ENCODE data around the gene BCL2.

BCL2 gene

GRCh38 chr18:63160172-63160995 lies 159.2 kb downstream of the BCL2 start:
- H3K4me3 ChIP-seq (ENCODE audit: low read length) = no peak overlapping the region
- no peak overlapping the region for H3K9ac ChIP-seq (ENCODE audit: low read length)
- peaks cover 9% of the 10 kb centered on the region for H3K4me1 ChIP-seq (ENCODE audit: control insufficient read depth, insufficient read depth, low read length)
- no peak overlapping the region for H3K27ac ChIP-seq (ENCODE audit: low read depth, low read length)
- no peaks in the 10 kb centered on the region for H3K36me3 ChIP-seq (ENCODE audit: control insufficient read depth, insufficient read depth, low read length)
- H3K27me3 ChIP-seq (ENCODE audit: control insufficient read depth, insufficient read depth, low read length) = no peaks in the 10 kb centered on the region

- no peak overlapping the region for H3K27ac ChIP-seq (ENCODE audit: low read depth, low read length)
- no peak overlapping the region for H3K4me3 ChIP-seq (ENCODE audit: low read length)
- H3K36me3 ChIP-seq (ENCODE audit: control insufficient read depth, insufficient read depth, low read length) = no peaks in the 10 kb centered on the region
- no peaks in the 10 kb centered on the region for H3K27me3 ChIP-seq (ENCODE audit: control insufficient read depth, insufficient read depth, low read length)
- H3K4me1 ChIP-seq (ENCODE audit: control insufficient read depth, insufficient read depth, low read length) = peaks cover 9% of the 10 kb centered on the region
- no peak overlapping the region for H3K9ac ChIP-seq (ENCODE audit: low read length)
Observed at GRCh38 chr18:63159590-63159989, 160.0 kb downstream of the BCL2 start.

GRCh38 chr18:63158676-63159291 lies 160.8 kb downstream of the BCL2 start:
- H3K27me3 ChIP-seq (ENCODE audit: control insufficient read depth, insufficient read depth, low read length) = no peaks in the 10 kb centered on the region
- H3K27ac ChIP-seq (ENCODE audit: low read depth, low read length) = no peak overlapping the region
- H3K9ac ChIP-seq (ENCODE audit: low read length) = no peak overlapping the region
- no peaks in the 10 kb centered on the region for H3K36me3 ChIP-seq (ENCODE audit: control insufficient read depth, insufficient read depth, low read length)
- peaks cover 9% of the 10 kb centered on the region for H3K4me1 ChIP-seq (ENCODE audit: control insufficient read depth, insufficient read depth, low read length)
- H3K4me3 ChIP-seq (ENCODE audit: low read length) = no peak overlapping the region

- Histone ChIP-seq H3K4me1 (ENCODE audit: control insufficient read depth, insufficient read depth, low read length) (peaks cover 9% of the 10 kb centered on the region), H3K27ac (ENCODE audit: low read depth, low read length) (no peak overlapping the region), H3K4me3 (ENCODE audit: low read length) (no peak overlapping the region), H3K36me3 (ENCODE audit: control insufficient read depth, insufficient read depth, low read length) (no peaks in the 10 kb centered on the region), H3K27me3 (ENCODE audit: control insufficient read depth, insufficient read depth, low read length) (no peaks in the 10 kb centered on the region), H3K9ac (ENCODE audit: low read length) (no peak overlapping the region)
Observed at GRCh38 chr18:63158012-63158631, 161.4 kb downstream of the BCL2 start.

- Histone ChIP-seq H3K4me3 (ENCODE audit: low read length) (peak overlapping the region; percentile 37), H3K36me3 (ENCODE audit: control insufficient read depth, insufficient read depth, low read length) (no peaks in the 10 kb centered on the region), H3K27ac (ENCODE audit: low read depth, low read length) (no peak overlapping the region), H3K9ac (ENCODE audit: low read length) (no peak overlapping the region), H3K4me1 (ENCODE audit: control insufficient read depth, insufficient read depth, low read length) (peaks cover 9% of the 10 kb centered on the region), H3K27me3 (ENCODE audit: control insufficient read depth, insufficient read depth, low read length) (no peaks in the 10 kb centered on the region)
Observed at GRCh38 chr18:63157293-63158011, 162.1 kb downstream of the BCL2 start.

GRCh38 chr18:63155910-63156773 lies 163.4 kb downstream of the BCL2 start:
- no peak overlapping the region for H3K9ac ChIP-seq (ENCODE audit: low read length)
- H3K27me3 ChIP-seq (ENCODE audit: control insufficient read depth, insufficient read depth, low read length) = no peaks in the 10 kb centered on the region
- H3K4me3 ChIP-seq (ENCODE audit: low read length) = peak overlapping the region; percentile 59
- peaks cover under 1% of the 10 kb centered on the region for H3K4me1 ChIP-seq (ENCODE audit: control insufficient read depth, insufficient read depth, low read length)
- H3K27ac ChIP-seq (ENCODE audit: low read depth, low read length) = no peak overlapping the region
- no peaks in the 10 kb centered on the region for H3K36me3 ChIP-seq (ENCODE audit: control insufficient read depth, insufficient read depth, low read length)

GRCh38 chr18:63155169-63155852 lies 164.3 kb downstream of the BCL2 start:
- Histone ChIP-seq H3K4me3 (ENCODE audit: low read length) (peak overlapping the region; percentile 59), H3K27me3 (ENCODE audit: control insufficient read depth, insufficient read depth, low read length) (no peaks in the 10 kb centered on the region), H3K4me1 (ENCODE audit: control insufficient read depth, insufficient read depth, low read length) (no peaks in the 10 kb centered on the region), H3K9ac (ENCODE audit: low read length) (no peak overlapping the region), H3K27ac (ENCODE audit: low read depth, low read length) (no peak overlapping the region), H3K36me3 (ENCODE audit: control insufficient read depth, insufficient read depth, low read length) (no peaks in the 10 kb centered on the region)

- peak overlapping the region; percentile 59 for H3K4me3 ChIP-seq (ENCODE audit: low read length)
- H3K9ac ChIP-seq (ENCODE audit: low read length) = no peak overlapping the region
- no peaks in the 10 kb centered on the region for H3K4me1 ChIP-seq (ENCODE audit: control insufficient read depth, insufficient read depth, low read length)
- no peaks in the 10 kb centered on the region for H3K36me3 ChIP-seq (ENCODE audit: control insufficient read depth, insufficient read depth, low read length)
- no peak overlapping the region for H3K27ac ChIP-seq (ENCODE audit: low read depth, low read length)
- H3K27me3 ChIP-seq (ENCODE audit: control insufficient read depth, insufficient read depth, low read length) = no peaks in the 10 kb centered on the region
Observed at GRCh38 chr18:63154350-63155152, 165.0 kb downstream of the BCL2 start.

GRCh38 chr18:63152791-63153190 lies 166.8 kb downstream of the BCL2 start:
- Histone ChIP-seq H3K9ac (ENCODE audit: low read length) (no peak overlapping the region), H3K4me3 (ENCODE audit: low read length) (no peak overlapping the region), H3K4me1 (ENCODE audit: control insufficient read depth, insufficient read depth, low read length) (no peaks in the 10 kb centered on the region), H3K36me3 (ENCODE audit: control insufficient read depth, insufficient read depth, low read length) (no peaks in the 10 kb centered on the region), H3K27me3 (ENCODE audit: control insufficient read depth, insufficient read depth, low read length) (no peaks in the 10 kb centered on the region), H3K27ac (ENCODE audit: low read depth, low read length) (no peak overlapping the region)

- Histone ChIP-seq H3K4me1 (ENCODE audit: control insufficient read depth, insufficient read depth, low read length) (no peaks in the 10 kb centered on the region), H3K4me3 (ENCODE audit: low read length) (no peak overlapping the region), H3K27me3 (ENCODE audit: control insufficient read depth, insufficient read depth, low read length) (no peaks in the 10 kb centered on the region), H3K27ac (ENCODE audit: low read depth, low read length) (no peak overlapping the region), H3K9ac (ENCODE audit: low read length) (no peak overlapping the region), H3K36me3 (ENCODE audit: control insufficient read depth, insufficient read depth, low read length) (no peaks in the 10 kb centered on the region)
Observed at GRCh38 chr18:63152096-63152495, 167.5 kb downstream of the BCL2 start.

GRCh38 chr18:63151539-63151938 lies 168.0 kb downstream of the BCL2 start:
- H3K27me3 ChIP-seq (ENCODE audit: control insufficient read depth, insufficient read depth, low read length) = no peaks in the 10 kb centered on the region
- H3K27ac ChIP-seq (ENCODE audit: low read depth, low read length) = no peak overlapping the region
- H3K36me3 ChIP-seq (ENCODE audit: control insufficient read depth, insufficient read depth, low read length) = no peaks in the 10 kb centered on the region
- no peaks in the 10 kb centered on the region for H3K4me1 ChIP-seq (ENCODE audit: control insufficient read depth, insufficient read depth, low read length)
- no peak overlapping the region for H3K9ac ChIP-seq (ENCODE audit: low read length)
- no peak overlapping the region for H3K4me3 ChIP-seq (ENCODE audit: low read length)

Measured in rectal smooth muscle tissue (tissue), 1 donor.